ENCODE results near the gene COA3. TPM values are rescaled to one million over a fixed set of nuclear protein-coding genes. Genes with fewer than 3 reads are reported as not detected.

The COA3 gene, protein sequence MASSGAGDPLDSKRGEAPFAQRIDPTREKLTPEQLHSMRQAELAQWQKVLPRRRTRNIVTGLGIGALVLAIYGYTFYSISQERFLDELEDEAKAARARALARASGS
- total RNA-seq, result 78.0 TPM

GRCh38 chr17:42798383-42799380 lies at the start of gene COA3, which contains the start of gene CNTD1:
TSS of gene COA3 (minus strand) at chr17:42798704. CDS start at chr17:42798681, 23 bp downstream.
TSS of gene CNTD1 (plus strand) at chr17:42798861. CDS start at chr17:42799068, 207 bp downstream.
- DNase-seq (ENCODE audit: low spot score), result peak; percentile 82

DNA sequence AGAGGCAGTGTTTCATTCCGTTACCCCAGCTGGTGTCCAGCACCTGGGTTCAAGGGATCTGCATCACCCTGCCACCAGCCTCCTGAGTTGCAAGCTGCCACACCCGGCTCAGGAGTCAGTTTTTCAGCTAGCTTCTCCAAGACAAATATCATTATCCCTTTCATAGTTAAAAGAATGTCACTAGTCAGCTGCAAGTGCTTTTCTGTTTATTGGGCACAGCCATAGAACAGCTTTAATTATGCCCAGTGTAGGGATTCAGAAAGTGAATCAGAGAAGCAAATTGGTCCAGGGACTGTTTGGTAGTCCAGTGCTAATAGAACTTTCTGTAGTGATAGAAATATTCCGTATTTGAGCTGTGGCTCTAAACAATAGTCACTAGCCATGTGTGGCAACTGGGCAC lies 49.6 kb upstream of the COA3 start:
- DNase-seq (ENCODE audit: low spot score), result no peak

DNA sequence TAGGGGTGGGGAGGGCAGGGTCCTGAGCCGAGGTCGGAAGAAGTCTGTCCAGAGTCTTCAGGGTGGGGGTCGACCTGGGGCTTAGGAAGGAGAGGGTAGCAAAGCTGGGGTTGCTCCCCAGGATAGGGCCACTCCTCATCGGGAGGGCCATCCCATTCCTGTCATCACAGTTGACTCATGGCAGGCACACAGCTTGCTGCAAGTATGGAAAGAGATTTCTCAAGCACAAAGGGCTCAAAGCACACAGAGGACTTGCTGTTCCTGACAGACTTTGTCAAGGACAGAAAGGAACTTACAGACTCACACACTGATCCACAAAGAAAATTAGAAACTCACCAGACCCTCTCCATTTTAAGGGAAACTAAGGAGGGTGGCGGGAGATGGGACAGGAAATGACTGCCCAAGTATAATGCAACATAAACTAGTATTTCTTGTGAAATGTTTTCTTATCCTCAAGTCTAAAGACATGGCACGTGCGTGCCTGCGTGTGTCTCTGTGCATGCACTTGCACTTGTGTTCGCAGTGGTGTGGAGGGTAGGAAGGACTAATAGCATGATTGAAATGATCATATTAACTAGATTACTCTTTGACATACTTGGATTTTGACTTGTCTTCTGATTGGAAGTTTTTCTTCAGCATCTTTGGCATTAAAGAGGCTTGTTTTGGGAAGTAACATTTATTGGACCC lies 48.2 kb upstream of the COA3 start:
- no peak for DNase-seq (ENCODE audit: low spot score)

GRCh38 chr17:42845918-42846593 lies 47.6 kb upstream of the COA3 start:
- DNase-seq (ENCODE audit: low spot score), result no peak

DNA sequence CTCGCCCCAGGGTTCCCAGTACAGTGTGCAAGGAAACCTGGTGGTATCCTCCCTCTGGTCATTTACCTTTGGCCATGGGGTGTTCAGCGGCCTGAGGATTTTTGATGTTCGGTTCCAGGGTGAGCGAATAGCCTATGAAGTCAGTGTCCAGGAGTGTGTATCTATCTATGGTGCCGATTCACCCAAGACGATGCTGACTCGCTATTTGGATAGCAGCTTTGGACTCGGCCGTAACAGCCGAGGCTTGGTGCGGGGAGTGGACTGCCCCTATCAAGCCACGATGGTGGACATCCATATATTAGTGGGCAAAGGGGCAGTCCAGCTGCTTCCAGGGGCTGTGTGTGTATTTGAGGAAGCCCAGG lies 47.0 kb upstream of the COA3 start:
- DNase-seq (ENCODE audit: low spot score), result no peak

DNA sequence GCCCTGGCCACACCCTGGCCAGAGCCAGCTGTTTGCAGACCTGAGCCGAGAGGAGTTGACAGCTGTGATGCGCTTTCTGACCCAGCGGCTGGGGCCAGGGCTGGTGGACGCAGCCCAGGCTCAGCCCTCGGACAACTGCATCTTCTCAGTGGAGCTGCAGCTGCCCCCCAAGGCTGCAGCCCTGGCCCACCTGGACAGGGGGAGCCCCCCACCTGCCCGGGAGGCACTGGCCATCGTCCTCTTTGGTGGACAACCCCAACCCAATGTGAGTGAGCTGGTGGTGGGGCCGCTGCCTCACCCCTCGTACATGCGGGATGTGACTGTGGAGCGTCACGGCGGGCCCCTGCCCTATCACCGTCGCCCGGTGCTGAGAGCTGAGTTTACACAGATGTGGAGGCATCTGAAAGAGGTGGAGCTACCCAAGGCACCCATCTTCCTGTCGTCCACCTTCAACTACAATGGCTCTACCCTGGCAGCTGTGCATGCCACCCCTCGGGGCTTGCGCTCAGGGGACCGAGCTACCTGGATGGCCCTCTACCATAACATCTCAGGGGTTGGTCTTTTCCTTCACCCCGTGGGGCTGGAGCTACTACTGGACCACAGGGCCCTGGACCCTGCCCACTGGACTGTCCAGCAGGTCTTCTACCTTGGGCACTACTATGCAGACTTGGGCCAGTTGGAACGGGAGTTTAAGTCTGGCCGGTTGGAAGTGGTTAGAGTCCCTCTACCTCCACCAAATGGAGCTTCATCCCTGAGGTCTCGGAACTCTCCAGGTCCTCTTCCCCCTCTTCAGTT lies 46.5 kb upstream of the COA3 start:
- DNase-seq (ENCODE audit: low spot score), result no peak

DNA sequence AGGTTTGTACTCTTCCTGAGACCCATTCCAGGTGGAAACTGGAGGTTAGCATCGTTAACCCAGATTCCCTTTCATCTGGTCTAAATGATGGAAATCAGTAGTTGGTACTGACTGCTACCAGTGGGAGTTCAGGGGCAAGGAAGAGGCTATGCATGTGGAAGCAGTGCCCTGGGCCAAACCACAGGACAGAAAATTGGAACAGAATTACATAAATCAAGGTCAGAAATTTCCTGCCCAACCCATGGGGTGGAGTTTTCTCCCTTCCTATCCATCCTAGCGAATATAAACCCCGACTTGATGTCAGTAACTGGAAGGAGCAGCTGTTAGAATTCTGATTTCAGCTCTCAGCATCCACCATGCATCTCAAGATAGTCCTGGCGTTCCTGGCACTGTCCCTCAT lies 45.8 kb upstream of the COA3 start, which contains the start of gene AOC2:
TSS of gene AOC2 (plus strand) at position 310 of the 400 bp plus-strand sequence. CDS start at position 357, 47 bp downstream.
- no peak for DNase-seq (ENCODE audit: low spot score)

- peak; percentile 44 for DNase-seq (ENCODE audit: low spot score)
Observed at GRCh38 chr17:42843358-42843934, 44.9 kb upstream of the COA3 start.

DNA sequence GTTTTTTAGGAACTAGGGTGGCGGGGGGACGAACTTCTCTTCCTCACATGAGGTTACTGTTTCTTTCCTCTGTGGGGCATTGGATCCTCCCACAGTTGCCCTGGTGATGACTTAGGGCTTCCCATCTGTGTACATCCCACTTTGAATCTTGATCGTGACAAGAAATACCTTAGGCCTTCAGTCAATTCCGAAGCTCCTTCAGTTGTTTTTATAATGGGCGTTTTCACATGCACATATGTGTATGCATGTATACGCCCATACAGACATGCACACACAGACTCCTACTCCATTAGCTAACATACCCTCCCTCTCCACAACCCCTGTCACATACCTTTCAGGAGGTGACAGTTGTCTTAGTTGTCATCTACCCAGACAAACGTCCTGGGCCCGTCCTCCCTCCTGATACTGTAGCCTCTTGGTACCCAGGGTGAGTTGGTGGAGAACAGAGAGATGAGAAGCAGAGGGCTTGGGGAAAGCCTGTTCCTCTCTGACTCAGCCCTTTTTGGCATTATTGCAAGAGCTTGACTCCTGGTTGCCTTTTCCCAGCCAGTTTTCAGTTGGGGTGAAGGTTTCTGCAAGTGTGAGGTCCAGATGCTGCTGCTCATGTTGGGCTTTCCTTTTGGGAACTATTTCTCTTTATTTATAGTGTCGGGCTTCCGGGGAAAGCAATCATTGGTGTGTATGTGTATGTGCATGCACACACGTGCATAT lies 43.6 kb upstream of the COA3 start:
- DNase-seq (ENCODE audit: low spot score), result no peak

DNA sequence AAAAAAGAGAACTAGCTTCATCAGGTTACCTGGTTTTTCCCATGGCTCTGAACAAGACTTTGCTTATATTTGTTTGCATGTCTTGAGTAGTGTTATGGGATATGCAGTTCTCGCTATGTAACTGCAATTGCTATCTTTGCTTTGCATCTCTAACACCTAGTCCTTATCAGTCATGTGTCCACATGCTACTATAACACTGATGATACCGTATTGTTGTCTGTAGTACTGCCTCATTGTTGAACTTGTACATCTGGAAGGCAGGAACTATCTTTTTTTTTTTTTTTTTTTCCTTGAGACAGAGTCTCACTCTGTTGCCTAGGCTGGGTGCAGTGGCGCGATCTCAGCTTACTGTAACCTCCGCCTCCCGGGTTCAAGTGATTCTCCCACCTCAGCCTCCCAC lies 37.2 kb upstream of the COA3 start:
- no peak for DNase-seq (ENCODE audit: low spot score)

DNA sequence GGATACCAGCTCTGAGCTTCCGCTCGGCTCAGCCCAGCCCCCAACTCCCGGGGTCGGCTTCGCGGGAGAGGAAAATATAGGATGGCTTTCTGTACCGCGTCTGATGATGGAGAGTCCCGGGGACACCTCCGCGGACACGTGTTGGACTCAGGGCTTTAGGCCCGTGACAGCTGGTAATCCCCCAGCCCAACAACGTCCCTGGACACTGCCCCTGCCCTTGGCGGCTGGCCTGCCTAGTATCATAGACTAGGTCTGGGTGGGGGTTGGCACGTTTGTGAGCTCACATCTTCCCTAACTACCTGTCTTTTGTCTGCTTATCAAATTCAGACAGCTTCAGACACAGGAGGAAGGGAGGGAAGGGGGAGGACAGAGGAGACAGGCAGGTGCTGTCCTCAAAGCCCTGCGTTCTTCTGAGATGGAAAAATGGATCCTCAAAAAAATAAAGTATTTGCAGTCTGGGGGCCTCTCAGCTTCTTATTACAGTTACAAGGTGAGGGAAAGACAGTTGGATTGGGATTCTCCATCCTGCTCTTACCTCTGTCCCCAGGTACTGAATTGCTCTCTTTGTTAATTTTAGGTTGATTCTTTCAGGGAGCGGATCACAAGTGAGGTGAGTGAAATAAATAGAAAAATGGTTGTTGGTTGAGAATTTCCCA lies 35.4 kb upstream of the COA3 start:
- no peak for DNase-seq (ENCODE audit: low spot score)

- peak; percentile 91 for DNase-seq (ENCODE audit: low spot score)
Observed at GRCh38 chr17:42832934-42833766, 34.6 kb upstream of the COA3 start, which contains the start of gene PSME3. TSS of gene PSME3 (plus strand) at chr17:42833397. CDS start at chr17:42833632, 235 bp downstream.

GRCh38 chr17:42832213-42832933 lies 33.9 kb upstream of the COA3 start:
- no peak for DNase-seq (ENCODE audit: low spot score)

DNA sequence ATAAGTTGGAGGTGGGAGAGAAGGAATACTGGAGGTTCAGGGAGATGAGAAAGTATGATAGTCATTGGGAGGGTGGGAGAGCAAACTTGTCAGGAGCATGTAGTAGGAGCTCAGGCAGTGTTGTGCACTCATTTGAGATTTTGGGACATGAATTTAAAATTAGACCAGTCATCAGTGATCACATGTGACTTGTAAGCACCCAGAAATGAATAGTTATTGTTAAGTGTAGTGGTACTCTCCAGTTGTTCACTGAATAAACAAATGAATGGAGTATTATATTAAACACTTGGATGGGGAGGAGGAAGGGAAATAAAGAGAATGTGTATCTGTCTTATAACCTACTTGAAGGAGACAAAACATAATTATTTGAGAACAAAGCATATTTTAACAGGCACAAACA lies 32.5 kb upstream of the COA3 start:
- DNase-seq (ENCODE audit: low spot score), result no peak

- DNase-seq (ENCODE audit: low spot score), result no peak
Observed at GRCh38 chr17:42827472-42827871, 29.0 kb upstream of the COA3 start.

DNA sequence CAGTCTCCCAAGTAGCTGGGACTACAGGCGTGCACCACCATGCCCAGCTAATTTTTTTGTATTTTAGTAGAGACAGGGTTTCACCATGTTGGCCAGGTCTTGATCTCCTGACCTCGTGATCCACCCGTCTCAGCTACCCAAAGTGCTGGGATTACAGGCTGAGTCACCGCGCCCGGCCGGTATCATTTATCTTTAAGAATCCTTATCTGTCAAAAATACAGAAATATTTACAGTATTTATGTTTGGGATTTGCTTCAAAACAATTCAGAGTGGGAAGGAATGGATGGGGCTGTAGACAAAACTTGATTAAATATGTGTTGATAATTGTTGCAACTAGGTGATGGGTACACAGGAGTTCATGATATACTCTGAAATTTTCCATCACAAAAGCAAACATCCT lies 22.7 kb upstream of the COA3 start:
- DNase-seq (ENCODE audit: low spot score), result no peak

GRCh38 chr17:42819939-42820535 lies 21.5 kb upstream of the COA3 start:
- DNase-seq (ENCODE audit: low spot score), result no peak

Measured in mucosa of gallbladder (tissue), 1 donor.